Left ventricle myocardium superior (tissue), 1 donor: ENCODE results near the gene NAV2. TPM values are rescaled to one million over a fixed set of nuclear protein-coding genes. Genes with fewer than 3 reads are reported as not detected.
"Not testable (repeated sequence)": the region's sequence is repeated elsewhere in the genome, so short reads cannot be mapped to it uniquely, and the experiment has no call there.

Experiments used
- ATAC-seq: fragments of 200-7000 bp; cut with Tn5 transposase; one replicate; pipeline ENCODE4 v1.9.1; 2020; ENCODE audit warnings: mild to moderate bottlenecking, moderate library complexity
- DNase-seq: peaks from one replicate; pipeline ENCODE4 v3.0.0-alpha.2; 2020
- intact Hi-C: fragments of 100-400 bp; cut with micrococcal nuclease; formaldehyde crosslinking; loops from one replicate; pipeline ENCODE4 v1.11.0; 2022
- total RNA-seq: library from RNA; stranded (reverse); fragmentation: NEBNext Ultra II Directional; extraction: Animal tissue kit (Norgen Biotek cat#: 25700); gene quantifications from one replicate; pipeline ENCODE4 v1.2.1, GENCODE V29; 2021
- donor health status: DM: no; HTN: yes; CAD: no; lungs with severe emphysema.

NAV2 gene
- total RNA-seq, 1 donor from 2014 or later, result 8.8 TPM

GRCh38 chr11:20083877-20084276, 371.2 kb downstream of the NAV2 start:
- ATAC-seq, intact Hi-C loops: not testable (repeated sequence)

GRCh38 chr11:20084921-20085814, 372.5 kb downstream of the NAV2 start:
- intact Hi-C loops, result no loop called here
- ATAC-seq (no peak), DNase-seq (no peak)

More at GRCh38 chr11:20083877-20084276, 371.2 kb downstream of the NAV2 start:
- not testable (repeated sequence) for DNase-seq

GRCh38 chr11:20085918-20086317, 373.3 kb downstream of the NAV2 start:
- intact Hi-C loops, result no loop called here
- DNase-seq (no peak), ATAC-seq (no peak)

GRCh38 chr11:20087118-20087521, 374.5 kb downstream of the NAV2 start:
- DNase-seq, result no peak
- no peak for ATAC-seq
- intact Hi-C loops, result no loop called here

- no peak for ATAC-seq
- intact Hi-C loops, result no loop called here
- no peak for DNase-seq
Observed at GRCh38 chr11:20088397-20089225, 376.0 kb downstream of the NAV2 start.

GRCh38 chr11:20089367-20089766, 376.7 kb downstream of the NAV2 start:
- intact Hi-C loops, result no loop called here
- DNase-seq (no peak), ATAC-seq (peak; percentile 14)

- no peak for DNase-seq
- peak; percentile 80 for ATAC-seq
- intact Hi-C loops, result no loop called here
Observed at GRCh38 chr11:20089796-20090653, 377.4 kb downstream of the NAV2 start.

GRCh38 chr11:20090654-20091374, 378.2 kb downstream of the NAV2 start:
- DNase-seq (no peak), ATAC-seq (no peak)
- intact Hi-C loops, result no loop called here

GRCh38 chr11:20093775-20094174, 381.1 kb downstream of the NAV2 start:
- intact Hi-C loops, result no loop called here
- no peak for ATAC-seq
- no peak for DNase-seq

- no peak for DNase-seq
- intact Hi-C loops, result no loop called here
Observed at GRCh38 chr11:20095189-20095588, 382.6 kb downstream of the NAV2 start.

GRCh38 chr11:20097319-20098221, 384.9 kb downstream of the NAV2 start:
- intact Hi-C loops, result no loop called here
- no peak for ATAC-seq
- no peak for DNase-seq

More at GRCh38 chr11:20095189-20095588, 382.6 kb downstream of the NAV2 start:
- no peak for ATAC-seq

- intact Hi-C loops, result no loop called here
- ATAC-seq (no peak), DNase-seq (no peak)
Observed at GRCh38 chr11:20099527-20099926, 386.9 kb downstream of the NAV2 start.

GRCh38 chr11:20102397-20102796, 389.8 kb downstream of the NAV2 start:
- intact Hi-C loops, result no loop called here
- ATAC-seq, result peak; percentile 77
- DNase-seq, result peak; percentile 35

GRCh38 chr11:20103281-20103680, 390.6 kb downstream of the NAV2 start:
- intact Hi-C loops, result no loop called here

GRCh38 chr11:20105427-20105826, 392.8 kb downstream of the NAV2 start:
- DNase-seq (no peak), ATAC-seq (no peak)
- intact Hi-C loops, result no loop called here

More at GRCh38 chr11:20103281-20103680, 390.6 kb downstream of the NAV2 start:
- DNase-seq (no peak), ATAC-seq (no peak)

- intact Hi-C loops, result loop anchor here (5.0 kb wide), 2 partner anchors 63 to 158 kb away; no protein-coding TSS in a partner anchor
- DNase-seq (no peak), ATAC-seq (no peak)
Observed at GRCh38 chr11:20109731-20110445, 397.3 kb downstream of the NAV2 start.
